OCI-LY7 (cell line): ENCODE results near the gene RGPD5. TPM values are rescaled to one million over a fixed set of nuclear protein-coding genes. Genes with fewer than 3 reads are reported as not detected.
"Not testable (repeated sequence)": the region's sequence is repeated elsewhere in the genome, so short reads cannot be mapped to it uniquely, and the experiment has no call there.

Source experiments
- BruUV-seq: library from RNA; stranded (reverse); fragments of 400-500 nt; replicated peaks from 2 replicates; lab custom pipeline; 2021; lab: Mats Ljungman, UMichigan
- CTCF ChIA-PET: fragments of 300-600 bp; sonication (Branson Sonifier 250); formaldehyde crosslinking; loops from one replicate; lab custom pipeline; 2022; ENCODE audit warnings: antibody characterized with exemption; ENCODE audit not compliant: unreplicated experiment; lab: Charles Lee
- POLR2A ChIA-PET: fragments of 300-600 bp; sonication (Branson Sonifier 250); formaldehyde crosslinking; loops from one replicate; lab custom pipeline; 2022; ENCODE audit warnings: antibody characterized with exemption; lab: Charles Lee
- DNase-seq: peaks from one replicate; pipeline ENCODE4 v3.0.0-alpha.2; 2015; ENCODE audit warnings: low spot score
- H2AFZ ChIP-seq: fragments of 200-600 bp; sonication (generic), shearing (Covaris generic); 2 replicates; pipeline ENCODE4 v1.6.1; 2014; ENCODE audit warnings: mild to moderate bottlenecking, antibody characterized with exemption, low read length, moderate library complexity
- H3K27ac ChIP-seq: fragments of 200-600 bp; sonication (generic); 2 replicates; pipeline ENCODE4 v1.5.1; 2014; ENCODE audit warnings: mixed run types, low read depth, mild to moderate bottlenecking, moderate library complexity, low read length, inconsistent platforms; ENCODE audit not compliant: poor library complexity, severe bottlenecking
- H3K36me3 ChIP-seq: fragments of 200-600 bp; sonication (generic); 2 replicates; pipeline ENCODE4 v1.6.1; 2014; ENCODE audit warnings: mild to moderate bottlenecking, antibody characterized with exemption, low read length, moderate library complexity, mixed read lengths; ENCODE audit not compliant: insufficient read depth
- H3K4me1 ChIP-seq: fragments of 200-600 bp; sonication (generic); 2 replicates; pipeline ENCODE4 v1.5.1; 2014; ENCODE audit warnings: mild to moderate bottlenecking, low read length; ENCODE audit not compliant: insufficient read depth, poor library complexity, severe bottlenecking
- H3K4me2 ChIP-seq: fragments of 200-600 bp; sonication (generic); 2 replicates; pipeline ENCODE4 v1.6.1; 2014; ENCODE audit warnings: mild to moderate bottlenecking, low read length
- H3K4me3 ChIP-seq: fragments of 200-600 bp; sonication (generic); 2 replicates; pipeline ENCODE4 v1.5.1; 2014; ENCODE audit warnings: mild to moderate bottlenecking, low read depth, low read length; ENCODE audit not compliant: poor library complexity, severe bottlenecking
- H3K79me2 ChIP-seq: fragments of 200-600 bp; sonication (generic); 2 replicates; pipeline ENCODE4 v1.6.1; 2016; ENCODE audit warnings: low read depth, mild to moderate bottlenecking, low read length, moderate library complexity, mixed read lengths; ENCODE audit not compliant: insufficient read depth
- H3K9me2 ChIP-seq: fragments of 200-600 bp; sonication (generic); 2 replicates; pipeline ENCODE4 v1.6.1; 2016; ENCODE audit warnings: mild to moderate bottlenecking, low read length, mixed read lengths; ENCODE audit not compliant: insufficient read depth
- H3K9me3 ChIP-seq: fragments of 200-600 bp; sonication (generic); 2 replicates; pipeline ENCODE4 v1.6.1; 2014; ENCODE audit warnings: mild to moderate bottlenecking, mixed run types, low read length, mixed read lengths
- H4K20me1 ChIP-seq: fragments of 200-600 bp; sonication (generic); 2 replicates; pipeline ENCODE4 v1.6.1; 2014; ENCODE audit warnings: mild to moderate bottlenecking, antibody characterized with exemption, low read length, moderate library complexity, mixed read lengths; ENCODE audit not compliant: insufficient read depth
- intact Hi-C: fragments of 100-400 bp; cut with micrococcal nuclease; formaldehyde crosslinking; loops from one replicate; pipeline ENCODE4 v1.10.0; 2022; ENCODE audit not compliant: unreplicated experiment
- total RNA-seq, 2 experiments: library from RNA; depleted of rRNA in 1 of 2; stranded (reverse); fragments of >200 nt in 1 of 2; shearing (Covaris generic) in 1 of 2; gene quantifications; 2 replicates each; pipeline ENCODE4 v1.2.3, GENCODE V29; 2014 to 2022

Gene RGPD5
- total RNA-seq, 2 experiments from 2014 or later = 0.98 to 2.1 TPM

DNA sequence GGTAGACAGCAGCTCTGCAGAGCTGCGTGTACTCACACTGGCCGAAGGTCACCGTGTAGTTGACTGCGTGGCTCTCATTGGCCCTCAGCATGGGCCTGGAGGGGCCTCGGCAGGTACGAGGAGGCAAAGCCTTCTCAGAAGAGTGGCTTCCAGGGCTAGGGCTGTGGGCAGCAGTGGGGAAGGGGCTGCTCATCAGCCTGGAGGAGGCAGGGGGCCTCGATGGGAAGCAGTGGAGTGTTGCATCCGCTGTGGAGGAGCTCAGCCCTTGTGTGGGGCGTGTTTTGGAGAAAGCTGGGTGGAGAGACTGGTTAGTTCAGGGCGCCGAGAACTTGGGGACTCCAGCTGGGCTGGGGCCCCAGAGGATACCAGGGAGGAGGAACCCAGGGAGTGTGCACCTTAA is 28.0 kb upstream of the RGPD5 start:
- H2AFZ ChIP-seq, H3K4me1 ChIP-seq, POLR2A ChIA-PET, H3K4me3 ChIP-seq, BruUV-seq, H3K4me2 ChIP-seq, H3K79me2 ChIP-seq, H3K27ac ChIP-seq, H3K36me3 ChIP-seq, DNase-seq, H3K9me2 ChIP-seq, intact Hi-C loops, H3K9me3 ChIP-seq, CTCF ChIA-PET, H4K20me1 ChIP-seq: not testable (repeated sequence)

GRCh38 chr2:109766886-109767578 is 27.1 kb upstream of the RGPD5 start:
- H2AFZ ChIP-seq, H3K36me3 ChIP-seq, H3K9me3 ChIP-seq, DNase-seq, BruUV-seq, CTCF ChIA-PET, H4K20me1 ChIP-seq, intact Hi-C loops, H3K9me2 ChIP-seq, H3K4me1 ChIP-seq, H3K4me3 ChIP-seq, H3K79me2 ChIP-seq, H3K4me2 ChIP-seq, POLR2A ChIA-PET, H3K27ac ChIP-seq: not testable (repeated sequence)

DNA sequence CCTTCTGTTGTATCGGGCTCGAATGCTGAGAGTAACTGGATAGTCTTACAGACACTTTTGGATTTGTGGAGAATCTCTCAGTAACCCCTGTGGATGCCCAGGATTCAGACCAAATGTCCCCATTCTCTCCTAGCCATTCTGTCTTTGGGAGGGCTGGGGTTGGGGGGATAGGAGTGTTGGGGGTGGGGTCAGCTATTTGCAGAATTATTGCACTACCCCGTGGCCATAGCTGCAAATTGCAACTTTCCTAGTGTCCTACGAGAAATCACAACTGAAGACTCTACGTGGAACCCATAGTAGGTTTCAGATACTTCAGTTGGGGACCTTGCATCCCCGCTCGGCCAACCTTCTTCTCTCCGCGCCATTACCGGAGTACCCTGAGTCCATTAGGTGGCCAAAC is 25.2 kb upstream of the RGPD5 start:
- DNase-seq, H3K36me3 ChIP-seq, H3K4me2 ChIP-seq, intact Hi-C loops, H3K27ac ChIP-seq, POLR2A ChIA-PET, H2AFZ ChIP-seq, H3K79me2 ChIP-seq, CTCF ChIA-PET, BruUV-seq, H3K9me3 ChIP-seq, H3K4me1 ChIP-seq, H3K9me2 ChIP-seq, H3K4me3 ChIP-seq, H4K20me1 ChIP-seq: not testable (repeated sequence)

- CTCF ChIA-PET, H3K36me3 ChIP-seq, POLR2A ChIA-PET, H3K27ac ChIP-seq, H3K4me3 ChIP-seq, H3K4me2 ChIP-seq, H3K79me2 ChIP-seq, BruUV-seq, H3K4me1 ChIP-seq, H4K20me1 ChIP-seq, H2AFZ ChIP-seq, H3K9me2 ChIP-seq, intact Hi-C loops, H3K9me3 ChIP-seq, DNase-seq: not testable (repeated sequence)
Measured at GRCh38 chr2:109779118-109779517, 15.0 kb upstream of the RGPD5 start.

GRCh38 chr2:109781147-109781816 is 12.8 kb upstream of the RGPD5 start:
- DNase-seq, POLR2A ChIA-PET, H3K4me3 ChIP-seq, H3K9me2 ChIP-seq, BruUV-seq, H3K4me2 ChIP-seq, H2AFZ ChIP-seq, H3K36me3 ChIP-seq, H3K4me1 ChIP-seq, H3K27ac ChIP-seq, H3K9me3 ChIP-seq, intact Hi-C loops, CTCF ChIA-PET, H4K20me1 ChIP-seq, H3K79me2 ChIP-seq: not testable (repeated sequence)

- H3K4me1 ChIP-seq, CTCF ChIA-PET, H3K27ac ChIP-seq, H4K20me1 ChIP-seq, H3K36me3 ChIP-seq, H3K79me2 ChIP-seq, H3K4me2 ChIP-seq, intact Hi-C loops, POLR2A ChIA-PET, DNase-seq, H3K9me3 ChIP-seq, H3K4me3 ChIP-seq, H2AFZ ChIP-seq, H3K9me2 ChIP-seq, BruUV-seq: not testable (repeated sequence)
Measured at GRCh38 chr2:109782446-109782993, 11.6 kb upstream of the RGPD5 start.
